Liver (tissue), 3 donors: Measurements from ENCODE around the gene ITPK1.

Experiments
- CTCF ChIP-seq: fragments of 150-350 bp; IDR thresholded peaks from 2 replicates; pipeline ENCODE4 v1.5.1; 2017; ENCODE audit warnings: improper control_type of control experiment, low read depth, low read length; ENCODE audit not compliant: missing input control
- FOXA1 ChIP-seq: IDR thresholded peaks from 2 replicates; pipeline ENCODE4 v1.6.1; 2016; ENCODE audit warnings: antibody characterized with exemption
- GABPA ChIP-seq, 2 donors: IDR thresholded peaks in 1 of 2; conservative IDR thresholded peaks in 1 of 2; 2 replicates each; pipeline ENCODE4 v1.6.1; 2016; ENCODE audit warnings: antibody characterized with exemption in 2 of 2, mild to moderate bottlenecking in 1 of 2, moderate library complexity in 1 of 2
- HNF4A ChIP-seq, 2 donors: conservative IDR thresholded peaks; 2 replicates each; pipeline ENCODE4 v1.6.1; 2016; ENCODE audit warnings: antibody characterized with exemption in 2 of 2, mild to moderate bottlenecking in 2 of 2
- MAX ChIP-seq: IDR thresholded peaks from 2 replicates; pipeline ENCODE4 v1.6.1; 2016; ENCODE audit warnings: antibody characterized with exemption
- TAF1 ChIP-seq: conservative IDR thresholded peaks from 2 replicates; pipeline ENCODE4 v1.6.1; 2016; ENCODE audit warnings: antibody characterized with exemption, mild to moderate bottlenecking
- YY1 ChIP-seq: IDR thresholded peaks from 2 replicates; pipeline ENCODE4 v1.6.1; 2016; ENCODE audit warnings: antibody characterized with exemption, mild to moderate bottlenecking
- ZBTB33 ChIP-seq: IDR thresholded peaks from 2 replicates; pipeline ENCODE4 v1.6.1; 2016; ENCODE audit warnings: antibody characterized with exemption
- donor health status: healthy.
- donor health status: healthy.

GRCh38 chr14:92951261-92951660 lies 164.5 kb downstream of the ITPK1 start:
- TF ChIP-seq CTCF = no peak
- no peak for TF ChIP-seq TAF1
- no peak for TF ChIP-seq GABPA (IDR thresholded peaks at IDR 0.05 in 1 of 2, conservative IDR thresholded peaks at IDR 0.05 in 1 of 2)
- TF ChIP-seq HNF4A (conservative IDR thresholded peaks at IDR 0.05) = no peak
- no peak for TF ChIP-seq YY1
- TF ChIP-seq MAX = no peak
- TF ChIP-seq ZBTB33 = no peak
- TF ChIP-seq FOXA1 = no peak
